GM23338 (cell line): Measurements from ENCODE around the gene FOXP1. TPM values are rescaled to one million over a fixed set of nuclear protein-coding genes. Genes with fewer than 3 reads are reported as not detected.

Source experiments
- ATAC-seq: fragments of 200-7000 bp; cut with Tn5 transposase; 3 replicates; pipeline ENCODE4 v1.9.1; 2020
- DNase-seq: peaks from one replicate; pipeline ENCODE4 v3.0.0-alpha.2; 2015; ENCODE audit warnings: low spot score
- H2AFZ ChIP-seq: fragments of 200-600 bp; sonication (generic); 2 replicates; pipeline ENCODE4 v1.8.0; 2016; ENCODE audit warnings: antibody characterized with exemption, mild to moderate bottlenecking, moderate library complexity
- H3F3A ChIP-seq: fragments of 200-600 bp; sonication (generic); replicated peaks from 2 replicates; pipeline ENCODE4 v1.8.0; 2017; ENCODE audit warnings: antibody characterized with exemption, mixed run types, low read depth
- H3K27ac ChIP-seq: fragments of 200-600 bp; sonication (generic); 2 replicates; pipeline ENCODE4 v1.6.1; 2016; ENCODE audit warnings: low read depth
- H3K27me3 ChIP-seq: fragments of 200-600 bp; sonication (generic); 2 replicates; pipeline ENCODE4 v1.8.0; 2016; ENCODE audit warnings: mild to moderate bottlenecking, mixed run types, moderate library complexity; ENCODE audit not compliant: insufficient read depth
- H3K36me3 ChIP-seq: fragments of 200-600 bp; sonication (generic); 2 replicates; pipeline ENCODE4 v1.8.0; 2016; ENCODE audit warnings: mild to moderate bottlenecking; ENCODE audit not compliant: insufficient read depth
- H3K4me1 ChIP-seq: fragments of 200-600 bp; sonication (generic); 2 replicates; pipeline ENCODE4 v1.8.0; 2016; ENCODE audit warnings: mild to moderate bottlenecking, moderate library complexity; ENCODE audit not compliant: insufficient read depth
- H3K4me2 ChIP-seq: fragments of 200-600 bp; sonication (generic); 2 replicates; pipeline ENCODE4 v1.7.1; 2017; ENCODE audit warnings: mixed run types
- H3K4me3 ChIP-seq: fragments of 200-600 bp; sonication (generic); 2 replicates; pipeline ENCODE4 v1.6.1; 2016; ENCODE audit warnings: mixed run types
- H3K79me2 ChIP-seq: fragments of 200-600 bp; sonication (generic); replicated peaks from 2 replicates; pipeline ENCODE4 v1.8.0; 2017; ENCODE audit warnings: mild to moderate bottlenecking; ENCODE audit not compliant: insufficient read depth
- H3K9me2 ChIP-seq: fragments of 200-600 bp; sonication (generic); 2 replicates; pipeline ENCODE4 v1.8.0; 2017; ENCODE audit not compliant: insufficient read depth
- H4K20me1 ChIP-seq: fragments of 200-600 bp; sonication (generic); replicated peaks from 2 replicates; pipeline ENCODE4 v1.8.0; 2017; ENCODE audit warnings: mild to moderate bottlenecking; ENCODE audit not compliant: insufficient read depth
- H3K27ac Mint-ChIP-seq: 2 replicates; pipeline ENCODE4 v1.8.0; 2020; ENCODE audit warnings: inconsistent platforms, mild to moderate bottlenecking, moderate library complexity, mixed read lengths
- H3K27me3 Mint-ChIP-seq: 3 replicates; pipeline ENCODE4 v1.8.0; 2022; ENCODE audit warnings: low read depth, mild to moderate bottlenecking, moderate library complexity, mixed read lengths, inconsistent platforms; ENCODE audit not compliant: insufficient read depth, poor library complexity
- H3K36me3 Mint-ChIP-seq: 3 replicates; pipeline ENCODE4 v1.8.0; 2021; ENCODE audit warnings: low read depth, mild to moderate bottlenecking, inconsistent platforms, moderate library complexity, mixed read lengths
- H3K4me1 Mint-ChIP-seq: 3 replicates; pipeline ENCODE4 v1.8.0; 2020; ENCODE audit warnings: mild to moderate bottlenecking, inconsistent platforms, mixed read lengths
- H3K4me3 Mint-ChIP-seq: 3 replicates; pipeline ENCODE4 v1.8.0; 2021; ENCODE audit warnings: moderate library complexity, mild to moderate bottlenecking, inconsistent platforms, mixed read lengths
- H3K9me3 Mint-ChIP-seq: 3 replicates; pipeline ENCODE4 v1.8.0; 2020; ENCODE audit warnings: moderate library complexity, mild to moderate bottlenecking, inconsistent platforms, mixed read lengths
- CREB1 ChIP-seq: fragments of 250-450 bp; sonication (Bioruptor Pico); IDR thresholded peaks from 2 replicates; pipeline ENCODE4 v1.5.0; 2020; ENCODE audit warnings: low read depth, mild to moderate bottlenecking, moderate library complexity
- EZH2 ChIP-seq: fragments of 200-600 bp; sonication (generic); IDR thresholded peaks from one replicate; pipeline ENCODE4 v1.8.0; 2017; ENCODE audit warnings: antibody characterized with exemption, mild to moderate bottlenecking, low read depth; ENCODE audit not compliant: unreplicated experiment
- EZH2phosphoT487 ChIP-seq: fragments of 200-600 bp; sonication (generic); IDR thresholded peaks from one replicate; pipeline ENCODE4 v1.8.1; 2018; ENCODE audit warnings: antibody characterized with exemption; ENCODE audit not compliant: unreplicated experiment
- JUNB ChIP-seq: IDR thresholded peaks from one replicate; pipeline ENCODE4 v1.6.1; 2016; ENCODE audit warnings: antibody characterized with exemption; ENCODE audit not compliant: unreplicated experiment
- NANOG ChIP-seq: IDR thresholded peaks from 2 replicates; pipeline ENCODE4 v1.6.1; 2016; ENCODE audit warnings: antibody characterized with exemption, borderline replicate concordance
- POLR2AphosphoS5 ChIP-seq: IDR thresholded peaks from 2 replicates; pipeline ENCODE4 v1.6.1; 2016; ENCODE audit warnings: antibody characterized with exemption, low read depth
- STAT1 ChIP-seq: IDR thresholded peaks from one replicate; pipeline ENCODE4 v1.6.1; 2016; ENCODE audit warnings: antibody characterized with exemption; ENCODE audit not compliant: unreplicated experiment
- ZNF114 ChIP-seq: fragments of 250-450 bp; sonication (Bioruptor Pico); IDR thresholded peaks from 2 replicates; pipeline ENCODE4 v1.5.0; 2020; ENCODE audit warnings: mild to moderate bottlenecking, moderate library complexity
- ZNF331 ChIP-seq: fragments of 250-450 bp; sonication (Bioruptor Pico); IDR thresholded peaks from 2 replicates; pipeline ENCODE4 v1.5.0; 2020; ENCODE audit warnings: low read depth, mild to moderate bottlenecking, moderate library complexity
- polyA plus RNA-seq: library from polyadenylated mRNA; unstranded; fragments of >200 nt; fragmentation: Nextera tagmentation; extraction: Ambion mirVana; gene quantifications from 2 replicates; pipeline ENCODE4 v1.2.1, GENCODE V29; 2016
- total RNA-seq: library from RNA; depleted of rRNA; stranded (reverse); fragments of >200 nt; shearing (Covaris generic); gene quantifications from 2 replicates; pipeline ENCODE4 v1.2.3, GENCODE V29; 2014
- TF ChIP-seq, protein P1 (sequence below): IDR thresholded peaks from 2 replicates; pipeline ENCODE4 v1.6.1; 2016; ENCODE audit warnings: antibody characterized with exemption
- TF ChIP-seq, protein P2 (sequence below), 2 experiments: fragments of 200-600 bp in 1 of 2; sonication (generic) in 1 of 2; conservative IDR thresholded peaks; 2 replicates each; pipeline versions ENCODE4 v1.5.1 to v1.6.1; 2016 to 2017; ENCODE audit warnings: antibody characterized with exemption in 2 of 2, low read depth in 2 of 2, mild to moderate bottlenecking in 2 of 2, moderate library complexity in 1 of 2
- TF ChIP-seq, protein P3 (sequence below): fragments of 250-450 bp; sonication (Bioruptor Pico); IDR thresholded peaks from 2 replicates; pipeline ENCODE4 v1.5.0; 2020; ENCODE audit warnings: mild to moderate bottlenecking, moderate library complexity
- TF ChIP-seq, protein P4 (sequence below): IDR thresholded peaks from one replicate; pipeline ENCODE4 v1.6.1; 2018; ENCODE audit warnings: antibody characterized with exemption; ENCODE audit not compliant: unreplicated experiment

Gene FOXP1
- total and polyA plus RNA-seq, 2 experiments from 2014 or later = 32.9 to 35.5 TPM

DNA sequence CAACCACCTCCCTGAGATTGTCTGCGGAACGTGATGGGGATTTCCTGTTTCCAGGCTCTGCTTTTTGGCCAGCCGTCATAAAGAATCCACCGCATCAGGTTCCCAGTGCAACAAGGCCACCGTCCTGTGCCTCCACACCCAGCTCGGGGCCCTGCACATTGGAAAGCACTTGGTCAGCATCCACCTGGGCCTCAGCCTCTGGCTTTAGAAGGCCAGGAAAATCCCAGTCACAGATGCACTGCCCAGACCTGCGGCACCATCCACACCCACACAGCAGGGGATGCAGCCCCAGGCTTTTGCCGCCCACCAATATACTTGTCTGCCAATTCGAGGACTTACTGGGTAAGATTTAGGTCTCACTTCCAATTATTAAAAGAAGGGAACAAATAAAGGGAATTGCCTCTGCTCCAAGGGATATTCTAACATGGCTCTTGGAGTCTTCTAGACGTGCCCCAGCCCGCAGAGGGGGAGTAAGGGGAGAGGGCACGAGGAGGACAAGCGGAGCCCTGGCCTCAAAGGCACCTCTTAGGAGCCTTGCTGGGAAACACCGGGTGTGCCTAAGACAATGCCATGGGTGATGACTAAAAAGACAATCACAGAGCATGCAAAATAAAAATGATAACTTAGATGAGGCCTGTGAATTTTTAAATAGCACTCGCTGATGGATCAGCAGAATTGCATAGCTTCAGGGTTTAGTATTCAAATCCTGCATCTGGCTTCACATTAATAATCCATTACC is 169.2 kb downstream of the FOXP1 start:
- H3K4me3 ChIP-seq = no peak overlapping the region
- H3K9me2 ChIP-seq = no peaks in the 10 kb centered on the region
- no peaks in the 10 kb centered on the region for H4K20me1 ChIP-seq
- H3F3A ChIP-seq = no peaks in the 10 kb centered on the region
- no peak overlapping the region for H3K4me2 ChIP-seq
- no peaks in the 10 kb centered on the region for H3K79me2 ChIP-seq
- Mint-ChIP-seq H3K9me3 (no peaks in the 10 kb centered on the region), H3K4me1 (peaks cover 18% of the 10 kb centered on the region), H3K27me3 (no peaks in the 10 kb centered on the region), H3K36me3 (no peaks in the 10 kb centered on the region), H3K4me3 (no peak overlapping the region), H3K27ac (no peak overlapping the region)
- ATAC-seq (peak; percentile 37), DNase-seq (no peak)
- H3K27ac ChIP-seq = no peak overlapping the region
- TF ChIP-seq, protein P1, sequence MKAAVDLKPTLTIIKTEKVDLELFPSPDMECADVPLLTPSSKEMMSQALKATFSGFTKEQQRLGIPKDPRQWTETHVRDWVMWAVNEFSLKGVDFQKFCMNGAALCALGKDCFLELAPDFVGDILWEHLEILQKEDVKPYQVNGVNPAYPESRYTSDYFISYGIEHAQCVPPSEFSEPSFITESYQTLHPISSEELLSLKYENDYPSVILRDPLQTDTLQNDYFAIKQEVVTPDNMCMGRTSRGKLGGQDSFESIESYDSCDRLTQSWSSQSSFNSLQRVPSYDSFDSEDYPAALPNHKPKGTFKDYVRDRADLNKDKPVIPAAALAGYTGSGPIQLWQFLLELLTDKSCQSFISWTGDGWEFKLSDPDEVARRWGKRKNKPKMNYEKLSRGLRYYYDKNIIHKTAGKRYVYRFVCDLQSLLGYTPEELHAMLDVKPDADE = no peak
- TF ChIP-seq NANOG (no peak), STAT1 (no peak), ZNF331 (CRISPR knock-in tag) (no peak), ZNF114 (CRISPR knock-in tag) (no peak), EZH2phosphoT487 (no peak), JUNB (no peak), POLR2AphosphoS5 (no peak), EZH2 (no peak), CREB1 (CRISPR knock-in tag) (no peak)
- TF ChIP-seq, protein P2, sequence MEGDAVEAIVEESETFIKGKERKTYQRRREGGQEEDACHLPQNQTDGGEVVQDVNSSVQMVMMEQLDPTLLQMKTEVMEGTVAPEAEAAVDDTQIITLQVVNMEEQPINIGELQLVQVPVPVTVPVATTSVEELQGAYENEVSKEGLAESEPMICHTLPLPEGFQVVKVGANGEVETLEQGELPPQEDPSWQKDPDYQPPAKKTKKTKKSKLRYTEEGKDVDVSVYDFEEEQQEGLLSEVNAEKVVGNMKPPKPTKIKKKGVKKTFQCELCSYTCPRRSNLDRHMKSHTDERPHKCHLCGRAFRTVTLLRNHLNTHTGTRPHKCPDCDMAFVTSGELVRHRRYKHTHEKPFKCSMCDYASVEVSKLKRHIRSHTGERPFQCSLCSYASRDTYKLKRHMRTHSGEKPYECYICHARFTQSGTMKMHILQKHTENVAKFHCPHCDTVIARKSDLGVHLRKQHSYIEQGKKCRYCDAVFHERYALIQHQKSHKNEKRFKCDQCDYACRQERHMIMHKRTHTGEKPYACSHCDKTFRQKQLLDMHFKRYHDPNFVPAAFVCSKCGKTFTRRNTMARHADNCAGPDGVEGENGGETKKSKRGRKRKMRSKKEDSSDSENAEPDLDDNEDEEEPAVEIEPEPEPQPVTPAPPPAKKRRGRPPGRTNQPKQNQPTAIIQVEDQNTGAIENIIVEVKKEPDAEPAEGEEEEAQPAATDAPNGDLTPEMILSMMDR (conservative IDR thresholded peaks at IDR 0.05; ENCODE audit: low read depth in 2 of 2) = no peak
- TF ChIP-seq, protein P3, sequence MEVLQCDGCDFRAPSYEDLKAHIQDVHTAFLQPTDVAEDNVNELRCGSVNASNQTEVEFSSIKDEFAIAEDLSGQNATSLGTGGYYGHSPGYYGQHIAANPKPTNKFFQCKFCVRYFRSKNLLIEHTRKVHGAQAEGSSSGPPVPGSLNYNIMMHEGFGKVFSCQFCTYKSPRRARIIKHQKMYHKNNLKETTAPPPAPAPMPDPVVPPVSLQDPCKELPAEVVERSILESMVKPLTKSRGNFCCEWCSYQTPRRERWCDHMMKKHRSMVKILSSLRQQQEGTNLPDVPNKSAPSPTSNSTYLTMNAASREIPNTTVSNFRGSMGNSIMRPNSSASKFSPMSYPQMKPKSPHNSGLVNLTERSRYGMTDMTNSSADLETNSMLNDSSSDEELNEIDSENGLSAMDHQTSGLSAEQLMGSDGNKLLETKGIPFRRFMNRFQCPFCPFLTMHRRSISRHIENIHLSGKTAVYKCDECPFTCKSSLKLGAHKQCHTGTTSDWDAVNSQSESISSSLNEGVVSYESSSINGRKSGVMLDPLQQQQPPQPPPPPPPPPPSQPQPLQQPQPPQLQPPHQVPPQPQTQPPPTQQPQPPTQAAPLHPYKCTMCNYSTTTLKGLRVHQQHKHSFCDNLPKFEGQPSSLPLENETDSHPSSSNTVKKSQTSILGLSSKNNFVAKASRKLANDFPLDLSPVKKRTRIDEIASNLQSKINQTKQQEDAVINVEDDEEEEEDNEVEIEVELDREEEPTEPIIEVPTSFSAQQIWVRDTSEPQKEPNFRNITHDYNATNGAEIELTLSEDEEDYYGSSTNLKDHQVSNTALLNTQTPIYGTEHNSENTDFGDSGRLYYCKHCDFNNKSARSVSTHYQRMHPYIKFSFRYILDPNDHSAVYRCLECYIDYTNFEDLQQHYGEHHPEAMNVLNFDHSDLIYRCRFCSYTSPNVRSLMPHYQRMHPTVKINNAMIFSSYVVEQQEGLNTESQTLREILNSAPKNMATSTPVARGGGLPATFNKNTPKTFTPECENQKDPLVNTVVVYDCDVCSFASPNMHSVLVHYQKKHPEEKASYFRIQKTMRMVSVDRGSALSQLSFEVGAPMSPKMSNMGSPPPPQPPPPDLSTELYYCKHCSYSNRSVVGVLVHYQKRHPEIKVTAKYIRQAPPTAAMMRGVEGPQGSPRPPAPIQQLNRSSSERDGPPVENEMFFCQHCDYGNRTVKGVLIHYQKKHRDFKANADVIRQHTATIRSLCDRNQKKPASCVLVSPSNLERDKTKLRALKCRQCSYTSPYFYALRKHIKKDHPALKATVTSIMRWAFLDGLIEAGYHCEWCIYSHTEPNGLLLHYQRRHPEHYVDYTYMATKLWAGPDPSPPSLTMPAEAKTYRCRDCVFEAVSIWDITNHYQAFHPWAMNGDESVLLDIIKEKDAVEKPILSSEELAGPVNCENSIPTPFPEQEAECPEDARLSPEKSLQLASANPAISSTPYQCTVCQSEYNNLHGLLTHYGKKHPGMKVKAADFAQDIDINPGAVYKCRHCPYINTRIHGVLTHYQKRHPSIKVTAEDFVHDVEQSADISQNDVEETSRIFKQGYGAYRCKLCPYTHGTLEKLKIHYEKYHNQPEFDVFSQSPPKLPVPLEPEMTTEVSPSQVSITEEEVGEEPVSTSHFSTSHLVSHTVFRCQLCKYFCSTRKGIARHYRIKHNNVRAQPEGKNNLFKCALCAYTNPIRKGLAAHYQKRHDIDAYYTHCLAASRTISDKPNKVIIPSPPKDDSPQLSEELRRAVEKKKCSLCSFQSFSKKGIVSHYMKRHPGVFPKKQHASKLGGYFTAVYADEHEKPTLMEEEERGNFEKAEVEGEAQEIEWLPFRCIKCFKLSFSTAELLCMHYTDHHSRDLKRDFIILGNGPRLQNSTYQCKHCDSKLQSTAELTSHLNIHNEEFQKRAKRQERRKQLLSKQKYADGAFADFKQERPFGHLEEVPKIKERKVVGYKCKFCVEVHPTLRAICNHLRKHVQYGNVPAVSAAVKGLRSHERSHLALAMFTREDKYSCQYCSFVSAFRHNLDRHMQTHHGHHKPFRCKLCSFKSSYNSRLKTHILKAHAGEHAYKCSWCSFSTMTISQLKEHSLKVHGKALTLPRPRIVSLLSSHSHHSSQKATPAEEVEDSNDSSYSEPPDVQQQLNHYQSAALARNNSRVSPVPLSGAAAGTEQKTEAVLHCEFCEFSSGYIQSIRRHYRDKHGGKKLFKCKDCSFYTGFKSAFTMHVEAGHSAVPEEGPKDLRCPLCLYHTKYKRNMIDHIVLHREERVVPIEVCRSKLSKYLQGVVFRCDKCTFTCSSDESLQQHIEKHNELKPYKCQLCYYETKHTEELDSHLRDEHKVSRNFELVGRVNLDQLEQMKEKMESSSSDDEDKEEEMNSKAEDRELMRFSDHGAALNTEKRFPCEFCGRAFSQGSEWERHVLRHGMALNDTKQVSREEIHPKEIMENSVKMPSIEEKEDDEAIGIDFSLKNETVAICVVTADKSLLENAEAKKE (CRISPR knock-in tag) = no peak
- TF ChIP-seq, protein P4, sequence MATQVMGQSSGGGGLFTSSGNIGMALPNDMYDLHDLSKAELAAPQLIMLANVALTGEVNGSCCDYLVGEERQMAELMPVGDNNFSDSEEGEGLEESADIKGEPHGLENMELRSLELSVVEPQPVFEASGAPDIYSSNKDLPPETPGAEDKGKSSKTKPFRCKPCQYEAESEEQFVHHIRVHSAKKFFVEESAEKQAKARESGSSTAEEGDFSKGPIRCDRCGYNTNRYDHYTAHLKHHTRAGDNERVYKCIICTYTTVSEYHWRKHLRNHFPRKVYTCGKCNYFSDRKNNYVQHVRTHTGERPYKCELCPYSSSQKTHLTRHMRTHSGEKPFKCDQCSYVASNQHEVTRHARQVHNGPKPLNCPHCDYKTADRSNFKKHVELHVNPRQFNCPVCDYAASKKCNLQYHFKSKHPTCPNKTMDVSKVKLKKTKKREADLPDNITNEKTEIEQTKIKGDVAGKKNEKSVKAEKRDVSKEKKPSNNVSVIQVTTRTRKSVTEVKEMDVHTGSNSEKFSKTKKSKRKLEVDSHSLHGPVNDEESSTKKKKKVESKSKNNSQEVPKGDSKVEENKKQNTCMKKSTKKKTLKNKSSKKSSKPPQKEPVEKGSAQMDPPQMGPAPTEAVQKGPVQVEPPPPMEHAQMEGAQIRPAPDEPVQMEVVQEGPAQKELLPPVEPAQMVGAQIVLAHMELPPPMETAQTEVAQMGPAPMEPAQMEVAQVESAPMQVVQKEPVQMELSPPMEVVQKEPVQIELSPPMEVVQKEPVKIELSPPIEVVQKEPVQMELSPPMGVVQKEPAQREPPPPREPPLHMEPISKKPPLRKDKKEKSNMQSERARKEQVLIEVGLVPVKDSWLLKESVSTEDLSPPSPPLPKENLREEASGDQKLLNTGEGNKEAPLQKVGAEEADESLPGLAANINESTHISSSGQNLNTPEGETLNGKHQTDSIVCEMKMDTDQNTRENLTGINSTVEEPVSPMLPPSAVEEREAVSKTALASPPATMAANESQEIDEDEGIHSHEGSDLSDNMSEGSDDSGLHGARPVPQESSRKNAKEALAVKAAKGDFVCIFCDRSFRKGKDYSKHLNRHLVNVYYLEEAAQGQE = no peak
- H3K36me3 ChIP-seq = no peaks in the 10 kb centered on the region
- no peaks in the 10 kb centered on the region; the same call in 1 of the 2 replicates for H3K4me1 ChIP-seq
- H2AFZ ChIP-seq = no peak overlapping the region
- no peaks in the 10 kb centered on the region for H3K27me3 ChIP-seq
